GM23338 (cell line): ENCODE results near the gene GNMT.

Experiments used
- CREB1 ChIP-seq: fragments of 250-450 bp; sonication (Bioruptor Pico); IDR thresholded peaks from 2 replicates; pipeline ENCODE4 v1.5.0; 2020; ENCODE audit warnings: low read depth, mild to moderate bottlenecking, moderate library complexity
- CTCF ChIP-seq, 2 experiments: fragments of 200-600 bp in 1 of 2; sonication (generic) in 1 of 2; conservative IDR thresholded peaks; 2 replicates each; pipeline versions ENCODE4 v1.5.1 to v1.6.1; 2016 to 2017; ENCODE audit warnings: antibody characterized with exemption in 2 of 2, low read depth in 2 of 2, mild to moderate bottlenecking in 2 of 2, moderate library complexity in 1 of 2
- EZH2 ChIP-seq: fragments of 200-600 bp; sonication (generic); IDR thresholded peaks from one replicate; pipeline ENCODE4 v1.8.0; 2017; ENCODE audit warnings: antibody characterized with exemption, mild to moderate bottlenecking, low read depth; ENCODE audit not compliant: unreplicated experiment
- JUNB ChIP-seq: IDR thresholded peaks from one replicate; pipeline ENCODE4 v1.6.1; 2016; ENCODE audit warnings: antibody characterized with exemption; ENCODE audit not compliant: unreplicated experiment
- POLR2AphosphoS5 ChIP-seq: IDR thresholded peaks from 2 replicates; pipeline ENCODE4 v1.6.1; 2016; ENCODE audit warnings: antibody characterized with exemption, low read depth
- REST ChIP-seq: IDR thresholded peaks from one replicate; pipeline ENCODE4 v1.6.1; 2018; ENCODE audit warnings: antibody characterized with exemption; ENCODE audit not compliant: unreplicated experiment

- no peak for TF ChIP-seq POLR2AphosphoS5
- TF ChIP-seq CTCF (conservative IDR thresholded peaks at IDR 0.05; ENCODE audit: low read depth in 2 of 2): no peak
- no peak for TF ChIP-seq EZH2
- TF ChIP-seq REST: no peak
- TF ChIP-seq CREB1: no peak
- TF ChIP-seq JUNB: no peak
These were observed 22.1 kb upstream of the GNMT start for GRCh38 chr6:42938428-42938796.
